ENCODE data around the gene SPATA24.
"Not testable (repeated sequence)": the region's sequence is repeated elsewhere in the genome, so short reads cannot be mapped to it uniquely, and the experiment has no call there.

The SPATA24 gene

DNA sequence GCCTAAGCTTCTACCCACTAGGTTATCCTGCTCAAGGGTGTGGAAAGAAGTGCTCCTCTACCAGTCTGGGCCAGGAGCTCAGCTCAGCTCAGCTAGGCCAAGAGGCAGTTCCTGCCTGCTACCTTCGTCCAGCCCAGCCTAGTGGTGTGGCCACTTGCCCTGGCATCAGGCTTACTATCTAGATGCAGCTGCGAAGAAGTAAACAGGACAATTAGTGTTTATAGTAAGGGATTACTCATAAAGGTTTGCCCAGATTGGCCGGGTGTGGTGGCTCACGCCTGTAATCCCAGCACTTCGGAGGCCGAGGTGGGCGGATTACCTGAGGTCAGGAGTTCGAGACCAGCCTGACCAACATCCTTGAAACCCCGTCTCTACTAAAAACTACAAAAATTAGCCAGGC, 12.8 kb upstream of the SPATA24 start:
- no peak for DNase-seq

DNA sequence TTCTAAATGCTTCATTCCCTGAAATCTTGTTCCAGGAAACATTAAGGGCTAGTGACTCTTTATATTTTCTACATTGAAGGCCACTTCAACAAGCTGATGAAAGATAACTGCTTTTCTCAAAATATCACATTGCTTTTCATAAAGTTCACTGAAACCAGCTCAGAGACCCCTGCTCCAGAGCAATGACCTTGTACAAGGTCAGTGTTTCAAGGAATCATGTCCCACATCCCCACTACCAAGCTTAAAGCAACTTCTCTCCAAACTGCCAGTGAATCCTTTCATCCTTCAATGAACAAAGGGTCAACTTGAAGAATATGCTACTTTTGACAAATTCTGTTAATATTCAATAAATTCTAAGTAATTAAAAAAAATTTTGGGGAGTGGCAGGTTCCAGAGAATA, 12.0 kb upstream of the SPATA24 start:
- DNase-seq, result no peak

DNA sequence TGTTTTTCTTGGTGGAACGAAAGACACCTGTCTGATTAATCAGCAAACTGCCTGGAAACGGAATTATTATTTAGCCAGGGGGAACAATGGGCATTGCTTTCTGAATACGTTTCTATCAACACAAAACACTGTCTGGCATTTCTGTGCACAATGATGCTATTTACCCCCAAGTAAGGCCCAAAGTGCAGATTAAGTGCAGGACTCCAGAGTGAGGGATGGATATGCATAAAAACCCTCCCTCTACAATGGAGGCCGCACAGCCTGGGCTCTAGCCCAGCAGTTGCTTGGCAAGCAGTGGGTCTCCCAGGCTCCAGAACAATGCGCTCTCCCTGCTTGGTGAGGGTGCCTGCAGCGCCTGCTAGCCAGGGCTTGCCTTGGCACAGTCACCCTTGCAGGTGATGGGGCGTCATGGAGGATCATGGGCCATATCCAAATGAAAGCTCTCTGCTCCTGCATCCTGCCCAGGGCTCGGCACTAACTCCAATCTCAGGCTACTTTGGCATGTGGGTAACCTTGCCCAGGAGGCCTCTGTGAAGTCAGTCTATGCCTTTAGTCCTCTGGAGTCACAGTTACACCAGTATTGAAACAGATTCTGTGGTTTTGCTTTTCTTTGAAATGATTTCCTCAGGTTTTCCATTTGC, 11.5 kb upstream of the SPATA24 start:
- no peak for DNase-seq

DNA sequence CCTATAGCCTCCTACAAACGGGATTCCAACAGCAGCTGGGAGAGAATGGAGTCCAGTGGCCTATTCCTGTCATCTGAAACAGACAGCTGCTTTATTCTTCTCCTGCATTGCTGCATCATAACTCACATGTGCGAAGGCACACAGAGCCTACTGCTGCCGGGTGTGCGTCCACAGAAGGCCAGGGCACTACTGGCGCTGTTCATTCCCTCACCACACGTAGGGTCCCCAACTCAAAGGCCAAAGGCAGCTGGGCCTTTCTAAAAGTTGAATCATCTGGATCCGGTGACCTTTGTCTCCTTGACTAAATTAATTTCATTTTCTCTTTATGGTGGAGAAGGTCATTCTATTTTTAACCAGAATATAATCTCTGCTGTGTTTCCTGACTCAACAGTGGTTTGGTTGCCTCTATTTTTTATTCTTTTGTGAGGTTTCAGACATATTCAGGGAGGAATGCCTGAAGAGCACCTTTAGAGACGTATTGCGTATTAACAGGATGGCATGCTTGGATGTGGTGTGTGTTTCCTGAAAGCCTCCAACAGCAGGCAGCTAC, 10.8 kb upstream of the SPATA24 start:
- DNase-seq, result no peak

DNA sequence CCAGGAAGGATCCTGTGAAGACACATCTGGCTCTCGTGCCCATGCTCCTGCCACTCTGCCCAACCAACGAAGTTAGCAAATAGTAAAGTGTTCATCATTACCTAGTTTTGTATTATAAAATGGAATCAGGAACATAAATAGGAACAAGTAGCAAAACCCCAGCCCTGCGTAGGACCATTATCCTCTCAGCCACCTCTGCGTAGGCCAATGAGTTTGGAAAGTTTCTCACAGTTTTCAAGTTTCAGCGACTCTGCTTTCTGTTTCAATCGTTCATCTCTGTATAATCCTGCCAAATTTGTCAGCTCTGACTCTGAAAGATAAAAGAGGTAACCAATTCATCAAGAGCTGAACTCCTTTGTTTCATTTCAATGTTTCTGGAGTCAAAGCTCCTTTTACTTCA, 10.1 kb upstream of the SPATA24 start:
- DNase-seq, result no peak

DNA sequence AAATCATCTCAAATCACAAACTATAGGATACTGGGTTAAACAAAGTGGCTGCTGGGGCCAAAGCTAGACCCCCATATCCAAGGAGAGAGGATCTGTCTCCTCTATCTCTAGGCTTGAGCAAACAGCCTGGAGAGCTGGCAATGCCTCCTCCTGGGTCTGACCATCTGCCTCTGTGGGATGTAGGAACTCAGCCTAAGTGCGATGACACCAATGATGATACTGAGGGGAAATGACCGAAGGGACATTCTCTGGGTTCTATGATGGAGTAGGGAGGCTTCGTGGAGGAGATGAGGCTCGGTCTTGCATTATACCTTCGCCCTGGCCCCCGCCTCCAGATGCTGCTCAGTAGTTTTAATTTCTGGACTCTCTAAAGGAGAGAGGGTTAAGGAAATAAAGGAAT, 9.3 kb upstream of the SPATA24 start:
- DNase-seq, result no peak

DNA sequence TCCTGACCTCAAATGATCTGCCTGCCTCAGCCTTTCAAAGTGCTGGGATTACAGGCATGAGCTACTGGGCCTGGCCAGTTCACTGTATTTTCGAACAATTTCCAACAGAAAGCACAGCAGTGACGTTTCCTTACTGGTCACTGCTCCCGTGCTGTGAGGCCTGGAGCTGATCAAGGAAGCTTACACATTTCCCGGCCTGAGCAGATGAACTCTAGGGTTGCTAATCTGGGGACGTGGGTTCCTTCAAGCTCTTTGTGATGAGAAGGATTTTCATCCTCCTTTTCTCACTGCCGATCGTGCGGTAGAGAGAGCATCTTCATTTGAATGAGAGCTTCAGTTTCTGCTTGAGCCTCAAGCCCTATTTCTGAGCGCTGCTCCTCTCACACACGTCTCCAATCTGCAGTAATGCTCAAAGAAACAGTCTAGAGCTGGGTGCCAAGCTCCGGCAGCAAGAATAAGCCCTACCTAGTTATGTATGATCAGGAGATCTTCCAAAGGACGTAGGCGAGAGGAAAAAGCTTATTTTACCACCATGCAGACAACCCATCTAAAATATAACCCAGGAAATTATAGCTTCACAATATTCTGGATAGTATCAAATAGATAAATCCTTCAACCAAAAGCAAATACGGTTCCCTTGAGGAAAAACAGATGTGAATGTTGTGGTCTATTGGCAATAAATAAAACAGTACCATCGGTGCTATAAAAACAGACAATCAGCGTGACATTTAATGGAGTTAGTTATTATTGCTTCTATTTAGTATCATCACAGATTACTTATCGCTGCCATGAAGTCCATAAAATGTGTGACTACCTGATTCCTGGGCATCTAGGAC, 7.3 kb upstream of the SPATA24 start:
- no peak for DNase-seq

DNA sequence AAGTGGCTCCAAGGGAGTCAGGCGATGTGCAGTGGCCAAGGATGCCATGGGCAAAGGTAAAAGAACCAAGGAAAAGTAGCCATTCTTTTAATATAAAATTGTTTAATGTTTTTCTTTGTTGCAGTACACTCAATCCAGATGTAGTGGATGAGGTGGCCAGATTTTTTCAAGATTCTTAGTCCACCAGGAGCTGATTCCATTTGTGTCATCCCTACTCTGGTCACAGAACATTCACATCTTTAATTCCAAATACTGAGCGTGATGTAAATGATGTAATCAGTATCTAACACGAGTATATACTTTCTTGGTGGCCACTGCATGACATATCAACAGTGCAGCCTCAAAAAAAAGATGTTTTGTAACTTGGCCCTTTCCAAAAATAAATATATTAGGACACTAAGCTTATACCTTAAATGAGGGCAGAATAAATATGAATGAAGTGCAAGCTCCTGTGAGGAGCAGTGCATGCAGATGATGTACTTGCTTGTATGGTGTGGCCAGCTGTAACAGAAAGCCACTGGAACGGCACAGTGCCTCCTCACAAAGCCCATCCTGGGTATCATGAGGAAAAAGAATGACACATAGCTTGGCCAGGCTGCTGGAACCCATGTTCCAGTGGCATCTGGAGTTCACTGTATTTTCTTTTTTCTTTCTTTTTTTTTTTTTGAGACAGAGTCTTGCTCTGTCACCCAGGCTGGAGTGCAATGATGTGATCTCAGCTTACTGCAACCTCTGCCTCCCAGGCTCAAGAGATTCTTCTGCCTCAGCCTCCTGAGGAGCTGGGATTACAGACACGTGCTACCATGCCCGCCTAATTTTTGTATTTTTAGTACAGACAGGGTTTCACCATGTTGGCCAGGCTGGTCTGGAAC, 6.5 kb upstream of the SPATA24 start:
- DNase-seq, result no peak

DNA sequence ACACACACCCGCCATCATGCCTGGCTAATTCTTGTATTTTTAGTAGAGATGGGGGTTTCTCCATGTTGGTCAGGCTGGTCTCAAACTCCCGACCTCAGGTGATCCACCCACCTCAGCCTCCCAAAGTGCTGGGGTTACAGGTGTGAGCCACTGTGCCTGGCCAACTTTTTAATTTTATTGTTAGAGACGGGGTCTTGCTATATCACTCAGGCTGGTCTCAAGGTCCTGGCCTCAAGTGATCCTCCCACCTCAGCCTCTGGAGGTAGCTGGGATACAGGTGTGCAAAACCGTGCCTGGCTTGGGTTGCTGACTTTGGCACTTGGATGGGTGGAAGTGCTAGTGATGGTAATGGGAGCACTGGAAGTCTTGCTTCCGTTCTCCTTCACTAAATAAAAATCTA, 5.2 kb upstream of the SPATA24 start:
- DNase-seq, result not testable (repeated sequence)

DNA sequence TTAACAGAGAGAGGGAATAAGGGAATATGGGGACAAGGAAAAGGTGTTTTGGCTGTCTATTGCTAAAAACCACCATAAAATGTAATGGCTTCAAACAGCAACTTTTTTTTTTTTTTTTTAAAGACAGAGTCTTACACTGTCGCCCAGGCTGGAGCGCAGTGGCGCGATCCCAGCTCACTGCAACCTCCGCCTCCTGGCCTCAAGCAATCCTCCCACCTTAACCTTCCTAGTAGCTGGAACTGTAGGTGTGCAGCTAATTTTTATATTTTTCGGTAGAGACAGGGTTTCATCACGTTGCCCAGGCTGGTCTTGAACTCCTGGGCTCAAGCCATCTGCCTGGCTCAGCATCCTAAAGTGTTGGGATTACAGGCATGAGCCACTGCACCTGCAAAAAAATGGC, 4.3 kb upstream of the SPATA24 start:
- DNase-seq, result no peak

DNA sequence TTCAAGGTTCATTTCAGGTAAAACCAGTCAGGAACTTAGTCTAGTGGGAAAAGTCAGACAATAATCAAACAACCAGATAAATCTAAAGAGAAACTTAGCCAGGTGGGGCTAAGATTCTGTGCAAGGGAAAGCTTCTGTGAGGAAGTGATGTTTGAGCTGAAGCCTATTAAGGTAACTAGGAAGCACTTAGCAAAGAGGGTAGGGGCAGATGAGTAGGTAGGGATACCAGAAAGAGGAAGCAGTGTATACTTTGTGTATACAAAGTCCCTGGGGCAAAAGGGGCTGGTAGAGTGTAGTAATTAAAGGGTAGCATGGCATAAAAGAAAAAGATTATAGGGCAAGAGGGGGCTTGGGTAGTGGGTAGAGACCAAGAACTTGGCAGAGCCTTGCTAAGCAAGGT, 3.6 kb upstream of the SPATA24 start:
- DNase-seq, result no peak

DNA sequence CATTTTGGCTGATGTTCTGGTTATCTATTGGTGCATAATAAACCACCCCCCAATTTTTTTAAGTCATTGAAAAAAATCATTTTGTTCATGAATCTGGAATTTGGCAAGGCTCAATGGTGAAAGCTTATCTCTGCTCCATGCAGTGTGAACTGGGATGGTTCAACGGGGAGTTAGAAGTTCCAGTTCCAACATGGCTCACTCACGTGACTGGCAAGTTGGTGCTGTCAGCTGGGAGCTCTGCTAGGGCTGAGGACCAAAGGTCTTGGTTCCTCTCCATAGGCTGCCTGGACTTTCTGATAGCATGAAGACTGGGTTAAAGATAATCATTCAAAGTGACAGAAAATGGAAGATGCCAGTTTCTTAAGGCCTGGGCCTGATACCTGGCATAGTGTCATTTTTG, 3.1 kb upstream of the SPATA24 start:
- DNase-seq, result no peak

DNA sequence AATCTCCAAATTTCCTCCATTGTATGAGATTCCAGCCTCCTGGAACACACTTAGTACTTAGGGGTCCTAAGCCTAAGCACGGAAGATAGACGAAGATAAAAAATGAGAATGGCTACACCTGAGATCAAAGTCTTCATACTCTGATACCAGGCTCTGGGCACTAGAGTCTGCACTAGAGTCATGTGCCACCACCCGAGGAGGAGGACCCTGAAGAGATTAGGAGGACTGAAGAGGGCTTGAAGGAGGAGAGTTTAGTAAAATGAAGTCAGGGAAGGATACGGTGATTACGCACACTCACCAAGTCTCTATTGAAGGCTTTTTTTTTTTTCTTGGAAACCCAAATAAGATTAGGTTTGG, 573 bp upstream of the SPATA24 start:
- DNase-seq, result no peak

DNA sequence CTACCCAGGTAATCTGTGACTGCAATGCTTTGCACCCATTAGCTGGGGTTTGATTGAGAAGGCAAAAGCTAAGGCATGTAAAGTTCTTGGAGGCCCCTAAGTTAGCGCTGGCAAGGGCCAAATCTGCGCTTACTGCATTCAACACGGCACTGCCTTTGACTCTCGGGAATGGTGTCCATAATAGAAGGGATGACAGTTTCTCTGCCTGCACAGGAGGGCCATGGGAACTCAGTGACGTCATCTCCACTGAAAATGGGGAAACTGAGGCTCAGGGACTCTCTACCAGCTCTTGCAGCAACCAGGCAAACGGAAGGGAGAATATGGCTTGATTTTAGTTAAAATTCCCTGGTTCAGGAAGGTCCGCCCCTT, 487 bp downstream of the SPATA24 start:
- DNase-seq, result no peak

DNA sequence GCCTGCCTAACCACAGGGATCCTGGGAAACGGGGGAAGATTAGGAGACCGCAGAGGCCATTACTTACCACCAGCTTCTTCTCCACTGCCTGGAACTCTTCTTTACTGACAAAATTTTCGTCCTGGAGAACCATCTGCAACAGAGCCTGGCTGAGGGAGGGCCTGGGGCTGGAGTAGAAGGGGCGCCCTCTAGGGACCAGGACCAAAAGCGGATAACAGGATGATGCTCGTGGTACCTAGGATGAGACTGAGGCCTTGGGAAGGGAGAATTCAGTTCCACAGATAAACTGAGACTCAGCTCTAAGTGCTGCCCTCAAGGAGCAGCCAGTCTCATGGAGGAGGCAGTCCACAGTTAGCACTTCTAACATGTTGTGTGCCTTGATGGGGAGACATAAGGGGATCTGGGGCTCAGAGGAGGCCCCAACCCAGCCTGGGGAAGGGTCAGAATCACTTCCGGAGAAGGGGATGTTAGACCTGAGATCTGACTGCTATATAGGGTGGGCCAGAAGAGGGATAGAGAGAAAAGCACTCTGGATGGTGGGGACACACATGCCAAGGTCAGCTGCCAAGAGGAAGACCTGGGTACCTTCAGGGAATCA, 1.2 kb downstream of the SPATA24 start:
- no peak for DNase-seq

DNA sequence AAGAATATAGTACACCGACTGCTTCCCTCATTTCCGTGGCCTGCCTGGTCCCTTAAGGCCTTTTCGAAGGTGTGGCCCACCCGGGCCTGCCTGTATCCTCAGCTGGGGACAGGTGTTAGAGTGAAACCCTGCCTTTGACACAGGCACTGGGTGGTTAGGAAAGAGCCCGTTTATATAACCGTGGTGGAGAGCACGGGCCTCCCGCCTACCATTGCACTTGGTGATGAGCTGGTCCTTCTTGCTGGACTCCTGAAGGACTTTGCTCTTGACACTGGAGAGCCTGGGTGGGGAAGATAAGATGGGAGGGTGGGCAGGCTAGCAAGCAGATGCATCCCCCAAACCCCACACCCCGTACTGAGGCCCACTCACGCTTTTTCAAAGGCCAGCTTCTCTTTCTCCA, 2.3 kb downstream of the SPATA24 start:
- no peak for DNase-seq

DNA sequence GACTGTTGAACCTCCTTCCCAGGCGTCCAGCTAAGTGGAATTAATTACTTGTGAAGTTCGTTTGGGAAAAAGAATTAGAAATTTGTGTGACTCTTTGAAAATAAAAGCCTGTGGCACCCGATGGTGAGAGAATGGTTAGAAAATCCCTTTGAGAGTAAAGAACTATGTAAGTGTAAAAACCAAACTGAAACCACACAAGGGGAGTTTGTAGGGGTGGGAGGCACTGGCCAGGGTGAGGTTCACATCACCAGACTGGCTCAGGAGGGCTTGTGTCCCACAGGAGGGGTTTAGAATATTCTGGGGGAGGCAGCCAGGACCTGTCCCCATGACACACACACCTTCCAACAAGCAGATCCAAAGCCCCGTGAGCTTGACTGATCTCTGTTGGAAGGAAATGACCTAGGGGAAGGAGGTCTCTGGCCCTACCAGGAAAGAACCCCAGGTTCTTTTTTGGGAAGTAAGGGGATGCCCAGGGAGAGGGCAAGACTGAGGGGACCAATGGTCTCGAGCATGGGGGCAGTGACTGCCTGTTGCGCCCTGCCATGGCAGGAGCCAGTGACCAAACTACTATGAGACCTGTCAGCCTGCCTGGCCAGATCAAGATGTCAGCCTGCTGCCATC, 4.3 kb downstream of the SPATA24 start:
- no peak for DNase-seq

DNA sequence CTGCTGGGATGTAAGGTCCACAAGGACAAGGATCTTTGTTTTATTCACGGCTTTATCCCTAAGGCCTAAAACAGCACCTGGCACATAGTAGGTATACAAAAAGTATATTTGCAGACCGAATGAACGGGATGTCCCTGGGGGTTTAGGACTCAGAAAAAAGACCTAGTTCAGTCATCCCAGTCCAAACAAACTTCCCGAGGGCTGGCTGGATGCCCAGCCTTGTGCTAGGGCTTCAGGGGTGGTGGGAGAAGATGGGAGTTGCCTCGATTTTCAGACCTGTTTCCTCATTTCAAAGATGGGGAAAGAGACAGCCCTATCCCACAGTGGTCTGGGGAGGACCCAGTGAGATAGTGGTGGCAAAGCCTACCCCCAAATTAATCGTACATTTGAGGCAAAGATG, 6.0 kb downstream of the SPATA24 start:
- DNase-seq, result no peak

DNA sequence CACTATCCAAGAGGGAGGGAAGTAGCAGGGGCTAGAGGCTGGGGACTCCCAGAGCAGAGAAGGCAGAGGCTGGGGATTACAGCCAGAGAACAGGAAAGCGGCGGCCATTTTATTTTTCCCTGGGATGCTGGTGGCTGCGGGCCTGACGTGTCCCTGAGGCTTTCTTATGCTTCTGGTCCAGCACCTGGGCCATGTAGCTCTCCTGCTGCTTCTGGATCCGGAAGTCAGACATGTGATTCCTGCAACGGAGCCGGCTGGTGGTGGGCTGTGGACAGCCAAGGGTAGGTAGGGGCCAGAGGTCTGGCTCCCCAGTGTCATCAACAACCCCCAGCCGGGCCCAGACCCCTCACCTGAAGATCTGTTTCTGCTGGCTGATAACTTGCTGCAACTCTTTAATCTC, 7.2 kb downstream of the SPATA24 start:
- DNase-seq, result no peak

DNA sequence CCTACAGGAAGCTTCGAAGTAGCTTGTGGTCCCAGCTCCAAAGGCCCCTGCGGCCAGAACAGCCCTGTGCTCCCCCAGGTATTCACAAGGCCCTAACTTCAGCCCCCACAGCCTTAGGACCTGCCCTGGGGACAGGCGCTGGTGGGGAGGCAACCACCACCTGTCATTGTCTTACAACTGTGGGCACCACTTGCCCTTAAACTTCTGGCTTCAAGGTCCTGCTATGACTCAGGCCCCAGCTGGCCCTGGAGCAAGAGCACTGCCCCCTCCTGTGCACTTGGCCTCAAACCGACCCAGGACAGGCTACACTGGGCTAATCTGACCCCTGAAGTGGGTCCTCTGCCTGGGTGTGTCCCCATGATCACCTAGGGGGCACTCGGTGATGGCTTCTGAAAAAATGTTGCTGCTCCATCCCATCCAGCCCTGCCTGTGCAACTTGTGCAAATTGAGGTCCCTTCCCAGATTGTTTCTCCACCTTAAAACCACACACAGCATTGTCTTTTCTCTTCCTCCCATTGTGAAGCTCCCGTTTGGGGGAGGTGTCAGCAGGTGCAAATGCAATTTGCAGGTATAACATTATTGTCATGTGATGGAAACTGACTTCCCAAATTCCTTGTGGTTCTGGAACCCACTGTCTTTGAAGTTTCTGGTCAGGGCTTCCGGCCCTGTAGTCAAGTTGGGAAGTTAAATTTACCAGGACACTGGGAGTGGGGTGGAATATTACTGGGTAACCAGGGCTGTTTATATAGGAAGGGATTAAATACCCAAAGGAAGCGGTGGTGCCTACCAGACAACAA, 7.8 kb downstream of the SPATA24 start:
- DNase-seq, result no peak

DNA sequence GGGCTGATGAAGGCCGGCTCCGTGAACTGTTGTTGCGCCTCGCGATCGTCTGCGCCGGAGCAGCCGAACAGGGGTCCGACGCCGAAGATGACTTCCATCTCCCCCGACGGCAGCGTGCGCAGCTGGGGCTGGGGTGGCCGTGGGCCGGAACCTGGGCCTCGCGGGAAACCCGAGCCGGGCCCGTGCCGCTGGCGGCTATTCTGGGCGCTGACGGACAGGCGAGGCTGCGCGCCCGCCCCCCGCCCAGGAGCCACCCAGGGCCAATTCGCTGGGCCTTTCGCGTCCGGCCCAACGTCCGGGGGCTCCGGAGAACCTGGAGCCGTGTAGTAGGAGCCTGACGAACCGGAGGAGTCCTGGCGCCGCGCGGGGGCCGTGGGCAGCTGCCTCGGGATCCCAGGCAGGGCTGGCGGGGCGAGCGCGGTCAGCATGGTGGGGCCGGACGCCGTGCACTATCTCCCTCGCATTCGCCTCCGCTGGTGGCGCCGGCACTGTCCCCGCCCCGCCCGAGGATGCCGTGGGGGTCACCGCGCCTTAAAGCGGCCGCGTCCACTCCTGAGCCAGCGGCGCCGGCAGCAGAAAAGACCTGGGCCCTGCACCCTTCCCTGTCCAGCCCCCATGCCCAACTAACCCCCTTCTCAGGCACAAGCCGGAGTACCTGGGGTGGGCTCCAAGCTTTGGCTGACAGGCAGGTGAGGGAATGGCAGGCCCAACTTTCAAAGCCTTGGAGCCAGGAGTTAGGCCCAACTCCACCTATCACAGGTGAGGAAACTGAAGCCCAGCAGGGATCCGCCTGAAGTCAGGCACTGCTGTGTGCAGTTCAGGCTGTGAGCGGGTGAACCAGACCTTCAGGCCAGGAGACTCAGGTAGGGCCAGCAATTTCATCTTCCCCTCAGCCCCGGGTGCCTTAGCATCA, 9.0 kb downstream of the SPATA24 start, which contains the start of gene PROB1:
Gene PROB1 (minus strand): TSS at position 451 of the 913 bp plus-strand sequence. CDS start 23 bp downstream, at position 428.
- no peak for DNase-seq
